Endothelial cell of umbilical vein (primary cell): Measurements from ENCODE around the gene NT5DC2. TPM values are rescaled to one million over a fixed set of nuclear protein-coding genes. Genes with fewer than 3 reads are reported as not detected.

Source experiments
- BruUV-seq: library from RNA; stranded (reverse); fragments of 400-500 nt; replicated peaks from 2 replicates; lab custom pipeline; 2021; lab: Mats Ljungman, UMichigan
- CTCF ChIA-PET: fragments of 300-600, 350-600 bp; sonication (Branson Sonifier 250); formaldehyde crosslinking; loops from one replicate; lab custom pipeline; 2021; ENCODE audit warnings: antibody characterized with exemption, inconsistent platforms; lab: Charles Lee
- POLR2A ChIA-PET: fragments of 300-600, 350-600 bp; sonication (Branson Sonifier 250); formaldehyde crosslinking; loops from one replicate; lab custom pipeline; 2021; ENCODE audit warnings: antibody characterized with exemption, inconsistent platforms; lab: Charles Lee
- DNase-seq: peaks from one replicate; pipeline ENCODE4 v3.0.0-alpha.2; 2011; ENCODE audit warnings: low read depth, low spot score
- FAIRE-seq: peaks from 2 replicates; lab custom pipeline; 2011; peaks lifted over from hg19 to GRCh38; lab: Jason Lieb, UNC
- H2AFZ ChIP-seq: 2 replicates; pipeline ENCODE4 v1.6.0; 2012; ENCODE audit warnings: low read depth, low read length, control low read depth, inconsistent platforms
- H3K27ac ChIP-seq: 2 replicates; pipeline ENCODE4 v1.5.1; 2011; ENCODE audit warnings: low read depth, mild to moderate bottlenecking, control low read depth, low read length, moderate library complexity; ENCODE audit not compliant: insufficient read depth
- H3K27me3 ChIP-seq, 2 experiments: 2 replicates each; pipeline versions ENCODE4 v1.6.0 to v1.6.1; 2011; ENCODE audit warnings: low read length in 2 of 2, mixed read lengths in 1 of 2; ENCODE audit not compliant: control insufficient read depth in 2 of 2, insufficient read depth in 2 of 2
- H3K36me3 ChIP-seq, 2 experiments: 2 replicates in 1 of 2; 3 replicates in 1 of 2; pipeline ENCODE4 v1.5.1; 2011; ENCODE audit warnings: low read length in 2 of 2, mild to moderate bottlenecking in 1 of 2, moderate library complexity in 1 of 2; ENCODE audit not compliant: control insufficient read depth in 2 of 2, insufficient read depth in 2 of 2; ENCODE audit errors: extremely low read depth in 1 of 2
- H3K4me1 ChIP-seq: 3 replicates; pipeline ENCODE4 v1.5.1; 2011; ENCODE audit warnings: mild to moderate bottlenecking, low read length; ENCODE audit not compliant: control insufficient read depth, insufficient read depth; ENCODE audit errors: extremely low read depth
- H3K4me2 ChIP-seq: 2 replicates; pipeline ENCODE4 v1.6.1; 2011; ENCODE audit warnings: low read length, control low read depth, mixed read lengths; ENCODE audit not compliant: insufficient read depth
- H3K4me3 ChIP-seq, 3 experiments: fragments of 200-600 bp in 1 of 3; sonication (generic), shearing (Covaris generic) in 1 of 3; replicated peaks in 1 of 3; 2 replicates each; pipeline ENCODE4 v1.5.1; 2011 to 2016; ENCODE audit warnings: control low read depth in 3 of 3, low read length in 3 of 3, mild to moderate bottlenecking in 2 of 3, inconsistent platforms in 1 of 3, low read depth in 1 of 3, moderate library complexity in 1 of 3; ENCODE audit not compliant: insufficient read depth in 1 of 3
- H3K79me2 ChIP-seq: 2 replicates; pipeline ENCODE4 v1.6.0; 2012; ENCODE audit warnings: low read length, inconsistent platforms; ENCODE audit not compliant: control insufficient read depth, insufficient read depth
- H3K9ac ChIP-seq: replicated peaks from 2 replicates; pipeline ENCODE3; 2011; ENCODE audit warnings: low read length, control low read depth; ENCODE audit not compliant: insufficient read depth; ENCODE audit errors: extremely low read depth
- H3K9me1 ChIP-seq: replicated peaks from 3 replicates; pipeline ENCODE4 v1.6.0; 2011; ENCODE audit warnings: mild to moderate bottlenecking, low read length; ENCODE audit not compliant: control insufficient read depth, insufficient read depth; ENCODE audit errors: extremely low read depth
- H3K9me3 ChIP-seq: replicated peaks from 2 replicates; pipeline ENCODE4 v1.5.1; 2012; ENCODE audit warnings: low read length, inconsistent platforms; ENCODE audit not compliant: control insufficient read depth, insufficient read depth
- H4K20me1 ChIP-seq: replicated peaks from 2 replicates; pipeline ENCODE3; 2011; ENCODE audit warnings: mild to moderate bottlenecking, low read length; ENCODE audit not compliant: control insufficient read depth, insufficient read depth; ENCODE audit errors: extremely low read depth
- CTCF ChIP-seq, 2 donors: IDR thresholded peaks; 1 replicate in 1 of 2; 2 replicates in 1 of 2; pipeline ENCODE4 v1.5.1; 2011; ENCODE audit warnings: low read length in 2 of 2, mild to moderate bottlenecking in 2 of 2, moderate library complexity in 2 of 2, control low read depth in 1 of 2, inconsistent platforms in 1 of 2, low read depth in 1 of 2; ENCODE audit not compliant: insufficient read depth in 1 of 2; ENCODE audit errors: extremely low read depth in 1 of 2
- EZH2 ChIP-seq: IDR thresholded peaks from 2 replicates; pipeline ENCODE4 v1.6.1; 2012; ENCODE audit warnings: borderline replicate concordance, low read depth, mild to moderate bottlenecking, moderate library complexity, low read length, inconsistent platforms; ENCODE audit not compliant: severe bottlenecking
- FOS ChIP-seq: IDR thresholded peaks from 2 replicates; pipeline ENCODE4 v1.6.1; 2011; ENCODE audit warnings: mild to moderate bottlenecking, low read length, moderate library complexity, borderline replicate concordance; ENCODE audit not compliant: insufficient read depth
- GATA2 ChIP-seq: IDR thresholded peaks from 2 replicates; pipeline ENCODE4 v1.7.0; 2011; ENCODE audit warnings: low read depth, mild to moderate bottlenecking, moderate library complexity, mixed read lengths, low read length; ENCODE audit not compliant: insufficient read length, insufficient read depth
- JUN ChIP-seq: IDR thresholded peaks from 2 replicates; pipeline ENCODE4 v1.6.1; 2011; ENCODE audit warnings: borderline replicate concordance, low read depth; ENCODE audit not compliant: insufficient read length, insufficient read depth
- MYC ChIP-seq: IDR thresholded peaks from one replicate; pipeline ENCODE4 v1.6.1; 2011; ENCODE audit warnings: mild to moderate bottlenecking, low read depth, low read length
- POLR2A ChIP-seq: IDR thresholded peaks from 2 replicates; pipeline ENCODE4 v1.6.1; 2012; ENCODE audit warnings: low read depth, mild to moderate bottlenecking, control low read depth, low read length
- POLR2AphosphoS5 ChIP-seq: IDR thresholded peaks from 2 replicates; pipeline ENCODE4 v1.6.1; 2012; ENCODE audit warnings: low read depth, mild to moderate bottlenecking, control low read depth, low read length, moderate library complexity; ENCODE audit not compliant: insufficient read depth
- dilution Hi-C: fragments of 300-500 bp; cut with MboI; formaldehyde crosslinking; loops from one replicate; pipeline ENCODE4 v1.15.0; 2019; ENCODE audit warnings: low sequenced_read_pairs; ENCODE audit not compliant: extremely low pct_ligation_motif_present
- intact Hi-C: fragments of 100-400 bp; cut with micrococcal nuclease; formaldehyde crosslinking; loops from one replicate; pipeline ENCODE4 v1.10.0; 2022
- polyA plus RNA-seq, 4 experiments: library from polyadenylated mRNA; depleted of rRNA in 3 of 4; stranded (reverse) in 3 of 4; unstranded in 1 of 4; fragments of >200 nt; gene quantifications; 2 replicates each; pipeline versions ENCODE4 v1.2.1 to v1.2.3, GENCODE V29; 2011 to 2012; ENCODE audit warnings: missing spikeins in 1 of 4
- total RNA-seq: library from RNA; stranded (reverse); gene quantifications from 2 replicates; pipeline ENCODE4 v1.2.3, GENCODE V29; 2021
- TF ChIP-seq, protein P1 (sequence below): IDR thresholded peaks from 2 replicates; pipeline ENCODE4 v1.6.1; 2011; ENCODE audit not compliant: insufficient read depth, insufficient read length

Gene NT5DC2
- total and polyA plus RNA-seq, 2 donors (not counting 3 experiments of a cell fraction or from before 2014, with no cell fraction given) = 298 to 402 TPM

- H2AFZ ChIP-seq = no peak overlapping the region
- no peak overlapping the region for H3K4me3 ChIP-seq
- intact Hi-C loops (no loop called here), dilution Hi-C loops (no loop called here)
- no peak overlapping the region for H3K9ac ChIP-seq
- no peak for DNase-seq
- BruUV-seq = TSS peak; percentile 4
- peaks cover 30 to 88% of the 10 kb centered on the region in 2 experiments for H3K36me3 ChIP-seq
- H3K4me1 ChIP-seq = peaks cover 10% of the 10 kb centered on the region
- H3K4me2 ChIP-seq = no peak overlapping the region
- no peaks in the 10 kb centered on the region for H3K9me1 ChIP-seq
- CTCF ChIA-PET = no interaction called here
- H3K9me3 ChIP-seq = no peaks in the 10 kb centered on the region
- TF ChIP-seq CTCF (IDR thresholded peaks at IDR 0.05; ENCODE audit: extremely low read depth in 1 of 2, insufficient read depth in 1 of 2, low read depth in 1 of 2, low read length in 2 of 2) (no peak), FOS (no peak), GATA2 (no peak), EZH2 (no peak), POLR2A (no peak), POLR2AphosphoS5 (no peak), JUN (no peak), MYC (no peak)
- TF ChIP-seq, protein P1, sequence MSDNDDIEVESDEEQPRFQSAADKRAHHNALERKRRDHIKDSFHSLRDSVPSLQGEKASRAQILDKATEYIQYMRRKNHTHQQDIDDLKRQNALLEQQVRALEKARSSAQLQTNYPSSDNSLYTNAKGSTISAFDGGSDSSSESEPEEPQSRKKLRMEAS = no peak
- POLR2A ChIA-PET = no interaction called here
- no peaks in the 10 kb centered on the region for H3K27me3 ChIP-seq
- FAIRE-seq = no peak
- no peaks in the 10 kb centered on the region for H4K20me1 ChIP-seq
- H3K27ac ChIP-seq = no peak overlapping the region
- H3K79me2 ChIP-seq = no peaks in the 10 kb centered on the region
These were observed 23.8 kb downstream of the NT5DC2 start for GRCh38 chr3:52509753-52510328.
